SKM-1 (cell line): ENCODE data around the gene SUPV3L1.

Experiments
- DNase-seq: peaks from one replicate; lab custom pipeline; 2025; ENCODE audit not compliant: unreplicated experiment; lab: John Stamatoyannopoulos, UW

The SUPV3L1 gene

DNA sequence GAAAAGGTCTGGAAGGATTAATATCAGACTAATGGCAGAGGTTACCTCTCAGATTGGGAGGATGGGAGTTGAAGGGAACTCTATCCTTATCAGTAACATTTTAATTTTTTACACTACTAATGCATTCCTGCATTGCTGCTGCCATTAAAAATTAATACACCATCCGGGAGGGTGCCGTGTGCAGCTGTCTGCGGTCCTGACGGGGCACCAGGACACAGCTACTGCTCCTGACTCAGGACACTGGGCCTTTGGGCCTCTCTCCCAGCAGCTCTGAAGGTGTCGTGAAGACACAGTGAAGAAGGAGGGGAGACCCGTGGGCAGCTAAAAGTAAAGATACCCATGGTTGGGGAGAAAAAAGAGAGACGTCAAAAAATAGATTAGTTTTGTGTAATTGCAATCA lies 74.8 kb downstream of the SUPV3L1 start:
- DNase-seq = no peak
